Adipose tissue (tissue), 3 donors: ENCODE results near the gene CNTN4. TPM values are rescaled to one million over a fixed set of nuclear protein-coding genes. Genes with fewer than 3 reads are reported as not detected.
"Not testable (repeated sequence)": the region's sequence is repeated elsewhere in the genome, so short reads cannot be mapped to it uniquely, and the experiment has no call there.

Experiments
- H3K27ac ChIP-seq: one replicate; pipeline ENCODE4 v1.5.1; 2013; ENCODE audit warnings: low read depth, low read length
- WGBS, 3 donors: extraction: QIAGEN DNeasy Blood & Tissue Kit; methylation state at CpG; one replicate each; pipeline ENCODE4 v1.1.7; 2013; 5-methylcytosine and 5-hydroxymethylcytosine counted together
- polyA plus RNA-seq, 3 donors: library from polyadenylated mRNA; stranded (reverse); fragments of 200-250 nt; gene quantifications; one replicate each; pipeline ENCODE4 v1.2.3, GENCODE V29; 2013
- donor health status: healthy with polysubstance abuse.
- donor health status: Bipolar disorder and iron deficiency.
- donor health status: healthy.

The CNTN4 gene
- polyA plus RNA-seq, 3 donors = 1.0 to 5.2 (median 1.7) TPM

- no peak overlapping the region for H3K27ac ChIP-seq
- 61 to 67% (median 65%) methylated on average over 5 of the region's 5 CpGs for WGBS, 3 donors
Measured at GRCh38 chr3:2774481-2775249, 676.0 kb downstream of the CNTN4 start.

- no peak overlapping the region for H3K27ac ChIP-seq
- 38 to 50% (median 43%) methylated on average over 2 of the region's 2 CpGs for WGBS, 3 donors
Measured at GRCh38 chr3:2783261-2783660, 684.6 kb downstream of the CNTN4 start.

- 83 to 89% (median 88%) methylated on average over 2 of the region's 2 CpGs for WGBS, 3 donors
Measured at GRCh38 chr3:2784627-2785026, 686.0 kb downstream of the CNTN4 start.

GRCh38 chr3:2790266-2790815, 691.7 kb downstream of the CNTN4 start:
- no peak overlapping the region for H3K27ac ChIP-seq
- 35 to 57% (median 50%) methylated on average over 1 of the region's 1 CpG for WGBS, 3 donors

More at GRCh38 chr3:2784627-2785026, 686.0 kb downstream of the CNTN4 start:
- no peak overlapping the region for H3K27ac ChIP-seq

- H3K27ac ChIP-seq = no peak overlapping the region
- WGBS, 3 donors = 72 to 90% (median 81%) methylated on average over 1 of the region's 1 CpG
Measured at GRCh38 chr3:2792432-2792831, 693.8 kb downstream of the CNTN4 start.

- H3K27ac ChIP-seq = no peak overlapping the region
- WGBS, 3 donors = 61 to 82% (median 68%) methylated on average over 1 of the region's 1 CpG
Measured at GRCh38 chr3:2793987-2794386, 695.3 kb downstream of the CNTN4 start.

- 48 to 76% (median 71%) methylated on average over 7 of the region's 7 CpGs for WGBS, 3 donors
- no peak overlapping the region for H3K27ac ChIP-seq
Measured at GRCh38 chr3:2802429-2802828, 703.8 kb downstream of the CNTN4 start.

- H3K27ac ChIP-seq = no peak overlapping the region
- WGBS, 3 donors = 43 to 53% (median 47%) methylated on average over 1 of the region's 1 CpG
Measured at GRCh38 chr3:2807514-2807913, 708.8 kb downstream of the CNTN4 start.

GRCh38 chr3:2810723-2811122, 712.1 kb downstream of the CNTN4 start:
- 64 to 81% (median 74%) methylated on average over 1 of the region's 1 CpG for WGBS, 3 donors

GRCh38 chr3:2819571-2819970, 720.9 kb downstream of the CNTN4 start:
- no peak overlapping the region for H3K27ac ChIP-seq
- 82 to 91% (median 87%) methylated on average over 4 of the region's 4 CpGs for WGBS, 3 donors

More at GRCh38 chr3:2810723-2811122, 712.1 kb downstream of the CNTN4 start:
- H3K27ac ChIP-seq = no peak overlapping the region

- not testable (repeated sequence) for H3K27ac ChIP-seq
- 68 to 90% (median 89%) methylated on average over 5 of the region's 5 CpGs for WGBS, 3 donors
Measured at GRCh38 chr3:2820982-2821381, 722.3 kb downstream of the CNTN4 start.

GRCh38 chr3:2822611-2823010, 723.9 kb downstream of the CNTN4 start:
- no peak overlapping the region for H3K27ac ChIP-seq
- 82 to 92% (median 92%) methylated on average over 5 of the region's 5 CpGs for WGBS, 3 donors

GRCh38 chr3:2823031-2823430, 724.4 kb downstream of the CNTN4 start:
- H3K27ac ChIP-seq = no peak overlapping the region
- 57 to 82% (median 81%) methylated on average over 5 of the region's 5 CpGs for WGBS, 3 donors

GRCh38 chr3:2823437-2824211, 725.0 kb downstream of the CNTN4 start:
- 75 to 86% (median 83%) methylated on average over 7 to 8 of the region's 8 CpGs for WGBS, 3 donors

GRCh38 chr3:2826036-2826435, 727.4 kb downstream of the CNTN4 start:
- WGBS, 3 donors = 74 to 88% (median 88%) methylated on average over 4 of the region's 4 CpGs
- H3K27ac ChIP-seq = no peak overlapping the region

More at GRCh38 chr3:2823437-2824211, 725.0 kb downstream of the CNTN4 start:
- H3K27ac ChIP-seq = no peak overlapping the region

GRCh38 chr3:2826453-2826852, 727.8 kb downstream of the CNTN4 start:
- no peak overlapping the region for H3K27ac ChIP-seq
- 52 to 87% (median 84%) methylated on average over 3 of the region's 3 CpGs for whole genome bisulfite sequencing, 3 donors

GRCh38 chr3:2837239-2837638, 738.6 kb downstream of the CNTN4 start:
- no peak overlapping the region for H3K27ac ChIP-seq
- WGBS, 3 donors = 56 to 65% (median 63%) methylated on average over 6 of the region's 6 CpGs

- 76 to 89% (median 87%) methylated on average over 4 of the region's 4 CpGs for WGBS, 3 donors
- no peak overlapping the region for H3K27ac ChIP-seq
Measured at GRCh38 chr3:2837910-2838309, 739.2 kb downstream of the CNTN4 start.

GRCh38 chr3:2838546-2839157, 740.0 kb downstream of the CNTN4 start:
- H3K27ac ChIP-seq = no peak overlapping the region
- WGBS, 3 donors = 62 to 66% (median 63%) methylated on average over 6 of the region's 6 CpGs
